ENCODE measurements around the gene TNFRSF25. TPM values are rescaled to one million over a fixed set of nuclear protein-coding genes. Genes with fewer than 3 reads are reported as not detected.

Gene TNFRSF25
- total and polyA plus RNA-seq, 3 donors from 2014 or later, result 6.2 to 14.0 (median 13.4) TPM

DNA sequence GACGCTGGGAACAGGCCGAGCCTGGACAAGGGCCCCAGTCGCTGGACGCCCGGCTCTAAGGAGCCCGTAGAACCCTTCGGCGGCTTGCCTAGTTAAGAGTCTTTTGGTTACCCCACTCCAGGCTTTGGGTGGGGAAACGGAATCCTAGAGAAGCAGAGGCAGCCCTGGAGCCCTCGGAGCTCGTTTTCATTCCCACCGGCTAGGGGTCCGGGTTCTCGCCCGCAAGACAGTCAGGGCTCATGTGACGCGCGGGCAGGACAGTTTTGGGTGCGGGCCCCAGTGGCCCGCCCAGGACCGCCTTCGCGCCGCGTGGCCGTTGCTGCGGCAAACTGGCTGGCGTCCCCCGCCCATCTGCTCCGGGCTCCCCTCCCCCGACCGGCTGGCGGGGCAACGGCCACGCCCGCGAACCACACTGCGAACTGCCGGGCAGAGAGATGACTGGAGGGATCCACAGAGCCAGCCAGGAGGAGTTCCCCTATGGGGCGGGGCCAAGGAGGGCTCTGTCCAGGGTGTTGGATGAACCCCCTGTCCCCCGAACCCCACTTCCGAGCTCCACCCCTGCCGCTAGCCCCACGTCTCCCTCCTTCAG lies 45.4 kb downstream of the TNFRSF25 start:
- Histone ChIP-seq H3K4me1 (peaks cover 28% of the 10 kb centered on the region), H3K27ac (no peak overlapping the region), H3K4me3 (peak overlapping the region; percentile 34 to 50), H3K36me3 (ENCODE audit: low read depth, missing control alignments) (no peaks in the 10 kb centered on the region), H3K27me3 (no peaks in the 10 kb centered on the region), H3K9me3 (no peaks in the 10 kb centered on the region)
- no peak for DNase-seq
- 10 to 20% methylated on average over 4 to 42 of the region's 44 CpGs for WGBS, 2 donors
- intact Hi-C loops (cut with DNase I; ENCODE audit: low total_unique reads), result no loop called here
- TF ChIP-seq CTCF (IDR thresholded peaks at IDR 0.05) (no peak), POLR2A (IDR thresholded peaks at IDR 0.05) (no peak)

GRCh38 chr1:6419804-6420453 lies 46.0 kb downstream of the TNFRSF25 start, which contains the start of gene HES2:
Gene HES2, minus strand, starts transcription at chr1:6419919. Its CDS starts 99 bp downstream, at chr1:6419820.
- H3K9me3 ChIP-seq, result no peaks in the 10 kb centered on the region
- peak within 1 kb of the TSS; percentile 34 to 50 for H3K4me3 ChIP-seq
- peak; percentile 32 for DNase-seq
- TF ChIP-seq POLR2A (IDR thresholded peaks at IDR 0.05) (no peak), CTCF (IDR thresholded peaks at IDR 0.05) (no peak)
- H3K4me1 ChIP-seq, result peaks cover 28% of the 10 kb centered on the region
- WGBS, 2 donors, result 1 to 2% methylated on average over 13 to 59 of the region's 62 CpGs
- no peaks in the 10 kb centered on the region for H3K36me3 ChIP-seq (ENCODE audit: low read depth, missing control alignments)
- no peaks in the 10 kb centered on the region for H3K27me3 ChIP-seq
- H3K27ac ChIP-seq, result no peak within 1 kb of the TSS
- intact Hi-C loops (cut with DNase I; ENCODE audit: low total_unique reads), result no loop called here

DNA sequence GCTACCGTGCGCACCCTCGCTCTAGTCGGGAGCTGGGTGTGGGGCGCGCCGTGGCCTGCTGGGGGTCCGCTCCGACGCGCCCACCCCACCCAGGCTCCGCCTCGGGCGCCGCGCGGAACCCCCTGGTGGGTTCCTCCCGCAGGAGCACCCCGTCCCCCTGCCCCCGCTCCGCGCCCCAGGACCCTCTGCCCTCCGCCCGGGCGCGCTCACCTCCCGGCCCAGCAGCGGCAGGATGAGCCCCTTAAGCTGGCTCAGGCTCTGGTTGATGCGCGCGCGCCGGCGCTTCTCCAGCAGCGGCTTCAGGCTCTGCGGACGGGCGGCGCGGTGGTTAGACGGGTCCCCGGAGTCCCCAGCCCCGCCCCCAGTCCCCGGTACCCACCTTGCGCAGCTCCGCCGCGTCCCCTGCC lies 46.6 kb downstream of the TNFRSF25 start:
- Histone ChIP-seq H3K9me3 (no peaks in the 10 kb centered on the region), H3K36me3 (ENCODE audit: low read depth, missing control alignments) (no peaks in the 10 kb centered on the region), H3K4me1 (peaks cover 28% of the 10 kb centered on the region), H3K27ac (no peak overlapping the region), H3K27me3 (no peaks in the 10 kb centered on the region), H3K4me3 (peak overlapping the region; percentile 34 to 50)
- DNase-seq, result no peak
- TF ChIP-seq POLR2A (IDR thresholded peaks at IDR 0.05) (no peak), CTCF (IDR thresholded peaks at IDR 0.05) (no peak)
- 2 to 3% methylated on average over 6 to 26 of the region's 48 CpGs for WGBS, 2 donors
- intact Hi-C loops (cut with DNase I; ENCODE audit: low total_unique reads), result no loop called here

GRCh38 chr1:6418668-6419396 lies 47.1 kb downstream of the TNFRSF25 start:
- Histone ChIP-seq H3K36me3 (ENCODE audit: low read depth, missing control alignments) (no peaks in the 10 kb centered on the region), H3K27me3 (no peaks in the 10 kb centered on the region), H3K4me3 (peak overlapping the region; percentile 34 to 50), H3K4me1 (peaks cover 25% of the 10 kb centered on the region), H3K9me3 (no peaks in the 10 kb centered on the region), H3K27ac (no peak overlapping the region)
- TF ChIP-seq POLR2A (IDR thresholded peaks at IDR 0.05) (no peak), CTCF (IDR thresholded peaks at IDR 0.05) (no peak)
- no peak for DNase-seq
- 0 to 6% methylated on average over 2 to 68 of the region's 69 CpGs for WGBS, 2 donors
- intact Hi-C loops (cut with DNase I; ENCODE audit: low total_unique reads), result no loop called here
